Cerebellar nuclear complex (tissue), 1 donor: Measurements from ENCODE around the gene PRMT9.

ENCODE experiments used
- DNase-seq, 2 experiments: peaks; one replicate each; lab custom pipeline; 2025; lab: John Stamatoyannopoulos, UW

Gene PRMT9

DNA sequence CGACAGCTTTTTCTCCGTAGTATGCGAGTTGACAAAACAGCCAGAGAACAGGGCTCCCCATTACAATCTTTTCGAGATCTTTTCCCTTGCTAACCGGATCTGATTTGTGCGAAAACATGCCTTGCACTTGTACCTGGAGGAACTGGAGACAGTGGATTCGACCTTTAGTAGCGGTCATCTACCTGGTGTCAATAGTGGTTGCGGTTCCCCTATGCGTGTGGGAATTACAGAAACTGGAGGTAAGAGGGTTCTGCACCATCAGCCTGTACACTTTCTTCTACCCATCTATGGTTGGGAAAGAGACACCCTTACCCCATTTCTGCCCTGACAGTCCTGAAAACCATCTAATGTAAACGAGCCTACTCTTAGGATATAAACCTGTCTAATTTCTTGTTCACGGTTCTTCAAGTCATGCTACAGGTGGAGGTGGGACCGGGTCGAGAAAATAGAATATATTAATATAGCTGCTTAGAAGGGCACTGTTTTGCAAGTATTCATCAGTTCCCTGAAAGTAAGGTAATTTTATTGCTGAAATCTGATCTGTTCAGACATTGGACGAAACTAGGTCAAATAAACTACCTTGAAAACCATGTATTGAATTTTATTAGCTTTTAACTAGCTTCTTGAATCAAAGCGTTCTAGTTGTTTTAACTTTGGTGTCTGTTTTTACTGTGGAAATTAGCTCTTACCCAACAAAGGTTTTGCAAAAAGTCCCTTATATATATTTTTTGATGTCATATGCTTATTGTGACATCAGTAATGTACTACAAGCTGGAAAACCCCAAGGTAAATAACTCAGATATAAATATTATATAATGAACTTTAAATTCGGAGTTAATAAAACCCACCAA lies 65.9 kb downstream of the PRMT9 start:
- no peak for DNase-seq

DNA sequence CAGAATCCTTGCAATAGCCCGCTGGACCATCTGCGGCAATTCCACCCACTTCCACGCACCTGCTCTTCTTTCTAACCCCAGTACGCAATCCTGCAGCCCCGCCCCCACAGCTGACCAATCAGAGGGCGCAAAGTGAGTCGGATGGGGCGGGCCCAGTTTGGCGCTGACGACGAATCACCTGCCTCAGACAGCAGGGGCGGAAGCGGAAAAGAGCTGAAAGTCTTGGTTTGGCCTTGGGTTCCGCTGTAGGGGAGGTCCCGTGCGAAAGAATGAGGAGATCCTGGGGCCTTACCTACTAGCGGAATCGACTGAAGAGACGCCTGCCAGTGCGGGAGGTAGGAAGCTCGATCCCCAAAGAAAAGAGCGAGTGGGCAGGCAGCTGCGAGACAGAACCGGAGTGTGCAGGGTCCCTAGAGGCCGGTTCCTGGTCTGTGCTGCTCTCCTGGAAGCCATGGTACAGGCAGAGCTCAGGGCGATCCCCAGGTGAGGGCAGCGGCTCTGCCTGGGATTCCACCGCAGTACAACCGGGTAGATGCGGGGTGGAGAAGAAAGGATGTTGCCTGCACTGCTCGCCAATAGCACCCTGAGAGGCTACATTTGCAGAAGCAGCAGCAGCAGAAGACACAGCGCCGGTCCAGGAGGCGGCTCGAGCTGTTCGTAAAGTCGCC lies 66.7 kb downstream of the PRMT9 start, which contains the start of gene TMEM184C:
TMEM184C (plus strand) TSS at position 225 of the 668 bp plus-strand sequence. CDS start 560 bp downstream, outside the sequence.
- DNase-seq, result peak; percentile 78 to 89

DNA sequence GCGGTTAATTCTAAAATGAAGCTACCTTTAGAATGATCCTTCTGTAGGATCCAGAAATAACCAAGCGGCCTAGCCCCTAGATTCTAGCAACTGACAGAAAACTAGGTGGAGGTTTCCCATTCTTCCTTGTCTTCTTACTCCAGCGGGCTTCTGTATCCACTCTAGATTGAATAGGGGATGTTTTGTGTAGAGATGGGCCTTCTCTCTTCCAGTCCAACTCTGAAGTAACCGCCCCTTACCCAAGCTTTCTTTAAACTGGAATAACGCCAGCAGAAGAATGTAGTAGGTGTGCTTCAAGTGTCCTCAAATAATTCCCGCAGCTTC lies 67.2 kb downstream of the PRMT9 start:
- no peak for DNase-seq

DNA sequence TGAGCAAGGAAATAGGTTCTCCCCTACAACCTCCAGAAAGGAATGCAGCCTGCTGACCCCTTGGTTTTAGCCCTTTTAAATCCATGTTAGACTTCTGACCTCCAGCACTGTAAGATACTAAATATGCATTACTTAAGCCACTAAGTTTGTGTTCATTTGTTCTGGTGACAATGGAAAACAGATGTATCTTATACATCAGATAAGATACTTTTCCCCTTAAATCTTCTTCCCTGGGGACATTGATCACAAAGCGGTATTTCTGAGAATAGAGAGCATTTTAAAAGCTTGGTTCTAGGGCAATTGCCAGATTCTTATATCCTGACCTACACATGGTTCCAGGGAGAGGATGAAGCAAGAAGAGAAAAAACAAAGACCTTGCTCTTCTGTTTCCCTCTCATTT lies 73.3 kb downstream of the PRMT9 start:
- DNase-seq, result no peak

- no peak for DNase-seq
Observed at GRCh38 chr4:147607471-147607870, 76.5 kb downstream of the PRMT9 start.

GRCh38 chr4:147605499-147605898 lies 78.5 kb downstream of the PRMT9 start:
- DNase-seq, result no peak

DNA sequence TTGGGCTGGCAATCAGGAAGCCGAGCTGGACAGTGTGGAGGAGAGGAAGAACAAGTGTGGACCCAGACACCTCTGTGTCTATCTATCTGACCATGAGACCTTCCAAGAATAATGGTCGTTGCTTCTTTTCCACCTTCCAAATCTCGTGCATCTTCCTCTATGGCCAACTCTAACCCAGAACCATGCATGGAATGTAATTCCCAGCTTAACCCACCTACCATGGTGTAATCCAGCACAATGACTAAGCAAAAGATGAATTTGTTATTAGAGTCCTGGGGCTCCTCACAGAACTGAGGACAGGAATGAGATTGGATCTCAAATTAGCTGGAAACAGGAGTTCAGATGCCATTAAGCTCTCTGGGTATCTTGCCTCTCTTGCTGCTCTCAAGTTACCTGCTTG lies 84.2 kb downstream of the PRMT9 start:
- no peak for DNase-seq

- DNase-seq, result no peak
Observed at GRCh38 chr4:147599206-147599605, 84.8 kb downstream of the PRMT9 start.

- DNase-seq, result no peak
Observed at GRCh38 chr4:147597561-147597960, 86.4 kb downstream of the PRMT9 start.

DNA sequence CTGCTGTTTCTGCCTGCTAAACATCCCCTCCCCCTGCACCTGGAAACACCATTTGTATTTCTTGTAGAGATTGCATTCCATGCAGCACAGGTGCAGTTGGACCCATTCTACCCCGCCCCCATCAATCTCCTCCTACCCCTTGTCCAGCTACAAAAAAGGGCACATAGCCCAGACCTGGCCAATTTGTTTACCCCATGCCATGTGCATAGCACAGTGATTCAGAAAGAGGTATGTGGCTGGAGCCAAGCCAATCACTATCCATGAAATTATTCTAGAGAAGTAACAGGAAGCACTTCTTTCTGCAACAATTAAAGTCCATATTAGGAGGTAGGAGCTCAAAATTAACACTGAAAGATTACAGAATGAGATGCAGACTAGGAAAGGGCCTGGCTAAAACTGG lies 87.0 kb downstream of the PRMT9 start:
- DNase-seq, result no peak

- no peak for DNase-seq
Observed at GRCh38 chr4:147596377-147596776, 87.6 kb downstream of the PRMT9 start.

DNA sequence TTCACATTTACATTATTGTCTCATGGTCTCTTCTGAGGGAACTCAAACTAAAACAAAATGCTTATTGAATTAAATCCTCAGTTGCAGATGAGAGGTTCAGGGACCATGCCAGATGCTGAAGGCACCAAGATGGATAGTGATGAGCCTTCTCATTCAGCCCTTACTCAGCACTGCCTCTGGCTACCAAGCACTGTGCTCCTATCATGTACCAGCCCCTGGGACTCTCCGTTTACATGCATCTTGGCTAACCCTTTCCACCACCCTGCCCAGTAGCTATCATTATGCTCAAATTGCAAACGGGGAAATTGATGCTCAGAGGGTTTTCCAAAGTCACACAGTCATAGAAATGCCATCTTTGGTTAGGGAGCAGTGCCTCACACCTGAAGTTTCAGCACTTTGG lies 89.4 kb downstream of the PRMT9 start:
- no peak for DNase-seq

DNA sequence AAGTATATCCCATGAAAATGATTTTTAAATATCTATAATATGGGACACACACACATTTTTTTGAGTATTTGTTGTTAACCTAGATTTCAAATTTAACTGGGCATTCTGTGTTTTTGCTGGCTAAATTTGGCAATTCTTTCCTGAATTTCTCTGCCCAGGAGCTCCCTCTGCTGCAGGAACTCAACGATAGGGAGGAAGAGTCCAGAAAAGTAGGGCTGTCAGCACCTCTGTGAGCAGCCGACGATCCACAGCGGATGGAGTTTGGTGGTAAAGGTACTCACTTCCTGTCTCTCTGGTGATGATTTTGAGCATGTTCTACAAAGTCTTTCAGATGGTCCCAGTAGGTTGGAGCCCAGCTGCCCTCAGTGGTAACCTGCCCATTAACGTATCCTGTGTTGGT lies 89.9 kb downstream of the PRMT9 start:
- no peak for DNase-seq

- no peak for DNase-seq
Observed at GRCh38 chr4:147591106-147591505, 92.9 kb downstream of the PRMT9 start.

- no peak for DNase-seq
Observed at GRCh38 chr4:147590249-147590920, 93.6 kb downstream of the PRMT9 start.

DNA sequence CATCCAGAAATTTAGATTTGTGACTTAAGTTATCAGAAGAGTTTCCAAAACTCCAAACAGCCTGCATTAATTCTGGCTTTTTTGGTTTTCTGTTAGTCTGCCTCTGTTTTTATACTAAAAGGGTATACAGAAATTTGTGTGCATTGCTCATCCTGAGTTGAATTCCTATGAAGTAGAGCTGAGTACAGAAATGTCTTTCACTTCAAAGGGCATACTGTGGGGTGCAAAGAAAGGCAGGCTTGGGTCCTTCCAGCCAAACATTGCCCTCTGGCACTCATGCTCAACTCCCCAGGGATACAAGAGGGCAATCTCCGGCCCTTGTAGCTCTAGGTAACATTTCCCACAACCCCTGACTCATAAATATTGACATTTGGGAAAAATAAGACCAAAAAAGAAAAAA lies 94.4 kb downstream of the PRMT9 start:
- DNase-seq, result no peak
